Omental fat pad (tissue), 4 donors: ENCODE measurements around the gene SHH. TPM values are rescaled to one million over a fixed set of nuclear protein-coding genes. Genes with fewer than 3 reads are reported as not detected.

Experiments used
- ATAC-seq: fragments of 150-250 bp; one replicate; pipeline ENCODE4 v1.9.1; 2016; ENCODE audit warnings: mild to moderate bottlenecking, moderate library complexity; ENCODE audit not compliant: low FRiP score
- DNase-seq: peaks from one replicate; pipeline ENCODE4 v3.0.0-alpha.2; 2019; ENCODE audit warnings: low spot score
- total RNA-seq, 4 donors: library from RNA; depleted of rRNA; stranded (reverse); fragments of >200 nt; gene quantifications; one replicate each; pipeline ENCODE4 v1.1.0, GENCODE V29; 2016
- TF ChIP-seq, protein P1 (sequence below), 3 donors: fragments of 450-650 bp; IDR thresholded peaks; one replicate each; pipeline ENCODE4 v1.5.1; 2016 to 2017; ENCODE audit warnings: antibody characterized with exemption in 3 of 3, mild to moderate bottlenecking in 3 of 3, moderate library complexity in 2 of 3

The SHH gene
- total RNA-seq, 4 donors from 2014 or later = not detected

GRCh38 chr7:155813546-155814315 is 1.5 kb upstream of the SHH start:
- ATAC-seq (no peak), DNase-seq (no peak)
- TF ChIP-seq, protein P1, sequence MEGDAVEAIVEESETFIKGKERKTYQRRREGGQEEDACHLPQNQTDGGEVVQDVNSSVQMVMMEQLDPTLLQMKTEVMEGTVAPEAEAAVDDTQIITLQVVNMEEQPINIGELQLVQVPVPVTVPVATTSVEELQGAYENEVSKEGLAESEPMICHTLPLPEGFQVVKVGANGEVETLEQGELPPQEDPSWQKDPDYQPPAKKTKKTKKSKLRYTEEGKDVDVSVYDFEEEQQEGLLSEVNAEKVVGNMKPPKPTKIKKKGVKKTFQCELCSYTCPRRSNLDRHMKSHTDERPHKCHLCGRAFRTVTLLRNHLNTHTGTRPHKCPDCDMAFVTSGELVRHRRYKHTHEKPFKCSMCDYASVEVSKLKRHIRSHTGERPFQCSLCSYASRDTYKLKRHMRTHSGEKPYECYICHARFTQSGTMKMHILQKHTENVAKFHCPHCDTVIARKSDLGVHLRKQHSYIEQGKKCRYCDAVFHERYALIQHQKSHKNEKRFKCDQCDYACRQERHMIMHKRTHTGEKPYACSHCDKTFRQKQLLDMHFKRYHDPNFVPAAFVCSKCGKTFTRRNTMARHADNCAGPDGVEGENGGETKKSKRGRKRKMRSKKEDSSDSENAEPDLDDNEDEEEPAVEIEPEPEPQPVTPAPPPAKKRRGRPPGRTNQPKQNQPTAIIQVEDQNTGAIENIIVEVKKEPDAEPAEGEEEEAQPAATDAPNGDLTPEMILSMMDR (IDR thresholded peaks at IDR 0.05) = no peak

- TF ChIP-seq, protein P1 (IDR thresholded peaks at IDR 0.05) = no peak
- no peak for ATAC-seq
- no peak for DNase-seq
These were observed 862 bp upstream of the SHH start for GRCh38 chr7:155813125-155813524.

GRCh38 chr7:155811560-155811894 is 736 bp downstream of the SHH start:
- ATAC-seq (no peak), DNase-seq (no peak)
- TF ChIP-seq, protein P1 (IDR thresholded peaks at IDR 0.05) = no peak

DNA sequence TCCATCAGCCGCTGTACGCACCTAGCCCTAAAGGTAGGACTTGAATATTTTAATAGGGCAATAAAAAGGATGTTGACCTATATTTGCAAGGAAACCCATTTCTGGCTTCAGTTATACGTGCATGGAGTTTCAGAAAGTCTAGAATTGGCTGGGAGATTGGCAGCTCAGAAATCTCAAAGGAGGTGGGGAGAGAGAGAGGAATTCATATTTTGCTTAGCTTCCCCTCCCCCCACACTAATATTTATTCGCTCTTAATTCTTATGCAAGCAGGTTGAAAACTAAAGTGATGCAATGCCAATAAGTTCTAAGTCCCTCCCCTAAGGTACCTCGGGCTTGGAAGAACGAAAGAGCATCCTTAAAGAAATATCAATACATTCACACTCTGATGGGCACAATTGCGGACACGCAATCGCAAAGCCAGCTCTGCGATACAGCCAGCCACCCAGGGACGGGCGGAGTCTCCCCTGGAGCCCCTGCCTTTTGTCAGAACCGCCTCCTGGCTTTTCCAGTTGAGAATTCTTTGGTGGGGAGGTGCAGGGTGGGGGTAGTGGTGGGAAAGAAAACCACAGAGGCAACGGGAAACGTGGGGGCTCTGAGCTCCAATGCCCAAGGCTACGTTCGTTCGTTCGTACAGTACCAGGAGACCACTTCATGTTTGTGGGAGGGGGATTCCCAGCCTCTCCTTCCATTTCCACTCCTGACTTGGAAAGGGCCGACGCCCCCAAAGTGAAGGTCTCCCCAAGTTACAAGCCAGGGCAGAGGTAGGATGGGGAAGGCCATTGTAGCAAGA is 1.3 kb downstream of the SHH start:
- DNase-seq (no peak), ATAC-seq (no peak)
- TF ChIP-seq, protein P1 (IDR thresholded peaks at IDR 0.05) = no peak

GRCh38 chr7:155809947-155810769 is 2.1 kb downstream of the SHH start:
- TF ChIP-seq, protein P1 (IDR thresholded peaks at IDR 0.05) = no peak
- ATAC-seq = no peak
- DNase-seq = no peak

DNA sequence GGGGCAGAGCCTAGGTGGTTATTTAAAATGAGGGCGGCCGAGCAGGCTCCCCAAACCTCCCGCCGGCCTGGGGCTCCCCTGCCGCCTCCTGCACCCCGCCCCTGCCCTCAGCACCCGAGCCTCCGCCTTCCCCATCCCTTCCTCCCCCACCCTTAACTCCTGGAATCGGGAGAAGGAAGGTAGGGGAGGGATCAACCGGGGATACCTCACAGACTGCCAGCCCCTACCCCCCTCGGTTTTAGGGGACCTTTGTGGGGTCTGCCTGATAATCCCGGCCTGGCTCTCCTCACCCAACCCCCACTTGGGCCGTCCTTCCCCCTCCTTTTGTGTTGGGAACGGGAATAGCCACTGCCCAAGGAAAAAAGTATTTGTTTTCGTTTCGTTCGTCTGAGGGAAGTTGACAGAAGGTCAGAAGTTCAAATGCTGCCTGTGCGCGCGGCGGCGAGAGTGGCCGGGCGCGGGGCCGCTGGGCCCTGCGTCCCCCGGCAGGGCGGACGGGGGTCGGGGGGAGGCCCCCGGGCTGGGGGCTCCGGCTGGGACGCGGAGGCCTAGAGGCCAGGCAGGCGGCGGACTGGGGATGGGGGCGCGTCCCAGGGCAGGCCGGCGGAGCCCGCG is 2.8 kb downstream of the SHH start:
- no peak for ATAC-seq
- no peak for DNase-seq
- TF ChIP-seq, protein P1 (IDR thresholded peaks at IDR 0.05) = no peak
